Measurements from ENCODE around the gene PI4KA.
"Not testable (repeated sequence)": the region's sequence is repeated elsewhere in the genome, so short reads cannot be mapped to it uniquely, and the experiment has no call there.

The PI4KA gene

DNA sequence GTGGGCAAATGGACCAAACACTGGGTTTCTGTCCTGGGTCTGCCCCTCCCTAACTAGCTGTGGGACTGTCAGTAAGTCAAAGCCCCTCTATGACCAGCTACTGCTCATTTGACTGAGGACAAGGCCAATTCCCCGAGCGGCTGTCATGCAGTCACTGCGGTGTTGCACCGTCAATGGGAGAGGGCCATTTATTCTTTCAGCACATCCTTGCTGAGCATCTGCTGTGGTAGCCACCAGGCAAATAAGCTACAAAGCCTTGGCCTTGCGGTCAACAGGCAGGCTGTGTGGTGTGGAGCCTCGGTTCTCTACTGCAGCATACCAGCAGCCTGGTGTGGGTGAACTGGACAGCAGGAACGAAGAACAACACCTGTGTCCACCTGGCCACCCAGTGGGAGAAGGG is 110.5 kb downstream of the PI4KA start:
- DNase-seq = no peak

DNA sequence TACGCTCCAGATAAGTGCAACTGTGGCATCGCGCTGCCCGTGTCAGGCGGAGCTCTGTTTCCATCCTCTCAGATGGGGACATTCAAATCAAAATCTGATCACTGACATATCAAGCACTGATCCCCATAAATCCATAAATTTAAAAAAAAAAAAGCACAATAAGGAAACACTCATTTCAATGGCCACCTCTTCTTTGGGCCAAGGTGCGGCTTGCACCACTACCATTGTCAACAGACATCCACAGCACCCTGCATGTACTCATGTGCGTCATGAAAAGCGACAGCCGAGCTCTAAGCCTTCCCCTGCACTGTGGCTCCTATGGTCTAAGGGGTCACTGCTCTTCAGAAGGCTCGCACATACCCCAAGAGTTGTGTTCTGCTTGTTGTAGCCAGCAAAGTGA is 111.4 kb downstream of the PI4KA start:
- no peak for DNase-seq

DNA sequence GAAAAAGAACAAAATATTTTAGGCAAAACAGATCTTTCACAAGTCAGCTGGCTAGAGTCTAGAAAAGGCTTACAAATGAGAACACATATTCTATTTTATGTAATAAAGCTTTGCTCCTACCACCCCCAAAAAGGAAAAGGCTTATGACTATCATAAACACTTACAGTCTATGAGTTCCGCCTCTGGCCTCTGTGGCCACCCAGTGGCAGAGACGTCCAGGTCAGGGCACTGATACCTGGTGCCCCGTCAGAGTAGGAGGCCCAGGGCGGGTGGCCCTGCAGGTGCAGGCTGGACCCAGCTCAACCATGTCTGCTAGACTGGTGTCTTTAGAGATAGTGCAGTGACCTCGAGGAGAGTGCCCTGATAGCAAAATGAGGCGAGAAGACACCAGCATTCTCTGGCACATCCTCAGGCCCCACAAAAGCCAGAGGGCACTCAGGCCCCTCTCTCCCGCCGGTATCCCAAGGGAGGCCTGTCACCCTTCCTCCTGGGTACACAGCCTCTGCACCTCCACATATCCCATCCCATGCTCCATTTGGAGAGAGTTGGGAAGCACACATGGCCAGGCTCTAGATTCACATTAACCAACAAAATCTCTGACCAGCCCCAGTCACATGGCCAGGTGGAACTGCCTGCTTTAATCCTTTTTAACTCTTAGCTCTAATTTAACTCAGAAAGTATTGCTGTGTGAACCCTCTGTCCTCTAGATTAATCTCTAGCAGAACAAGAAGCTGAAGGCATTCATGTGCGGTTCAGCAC is 112.0 kb downstream of the PI4KA start:
- no peak for DNase-seq

DNA sequence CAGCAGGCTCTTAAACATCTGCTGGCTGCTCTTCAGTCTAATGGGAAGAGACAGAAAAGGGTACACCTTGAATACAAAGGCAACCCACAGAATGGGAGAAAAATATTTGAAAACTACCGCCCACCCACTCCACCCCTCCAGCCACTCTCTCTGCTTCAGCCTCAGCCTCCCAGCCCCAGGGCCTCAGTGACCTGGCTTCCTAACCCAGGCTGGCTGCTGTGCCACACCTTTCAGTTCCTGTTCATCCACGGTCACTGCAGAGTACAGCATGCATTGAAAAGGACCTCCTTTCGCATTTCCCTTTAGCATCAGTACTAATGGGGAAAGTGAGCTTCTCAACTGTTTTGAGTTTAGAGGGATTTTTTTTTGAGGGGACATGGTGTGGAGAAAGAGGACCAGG is 113.5 kb downstream of the PI4KA start:
- DNase-seq = no peak

DNA sequence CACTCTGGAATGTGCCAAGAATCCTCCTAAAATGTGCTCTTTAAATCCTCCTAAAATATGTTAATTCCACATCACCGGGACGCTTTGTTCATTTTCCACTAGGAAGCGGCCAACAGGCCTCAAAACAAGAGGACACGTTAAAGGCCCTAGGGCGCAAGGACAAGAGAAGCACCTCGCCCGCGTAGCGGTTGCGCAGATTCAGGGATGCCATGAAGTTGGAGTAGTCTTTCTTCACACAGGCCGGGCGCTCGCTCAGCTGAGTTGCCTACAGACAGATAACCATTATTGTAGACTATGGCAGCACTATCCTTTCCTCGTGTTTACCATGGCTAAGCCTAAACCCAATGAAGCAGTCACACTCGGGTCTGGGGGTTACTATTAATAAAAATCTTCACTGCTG is 114.2 kb downstream of the PI4KA start:
- DNase-seq = no peak

DNA sequence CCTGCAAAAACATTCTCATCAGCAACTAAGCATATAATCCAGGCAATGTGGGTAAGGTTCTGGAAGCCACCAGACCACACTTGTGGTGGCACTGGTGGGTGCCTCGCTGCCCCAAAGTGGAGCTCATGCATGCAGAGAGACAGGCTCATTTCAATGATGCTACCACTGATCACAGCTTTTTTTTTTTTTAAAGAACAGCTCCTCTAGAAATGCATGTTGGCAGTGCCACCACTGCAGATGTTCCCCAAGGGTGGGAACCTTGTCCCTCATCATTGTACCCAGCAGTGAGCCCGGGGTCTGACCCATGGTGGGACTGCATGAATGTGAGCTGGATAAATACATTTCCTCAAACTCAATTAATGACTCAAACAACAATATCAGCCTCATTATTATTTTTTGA is 115.8 kb downstream of the PI4KA start:
- no peak for DNase-seq

DNA sequence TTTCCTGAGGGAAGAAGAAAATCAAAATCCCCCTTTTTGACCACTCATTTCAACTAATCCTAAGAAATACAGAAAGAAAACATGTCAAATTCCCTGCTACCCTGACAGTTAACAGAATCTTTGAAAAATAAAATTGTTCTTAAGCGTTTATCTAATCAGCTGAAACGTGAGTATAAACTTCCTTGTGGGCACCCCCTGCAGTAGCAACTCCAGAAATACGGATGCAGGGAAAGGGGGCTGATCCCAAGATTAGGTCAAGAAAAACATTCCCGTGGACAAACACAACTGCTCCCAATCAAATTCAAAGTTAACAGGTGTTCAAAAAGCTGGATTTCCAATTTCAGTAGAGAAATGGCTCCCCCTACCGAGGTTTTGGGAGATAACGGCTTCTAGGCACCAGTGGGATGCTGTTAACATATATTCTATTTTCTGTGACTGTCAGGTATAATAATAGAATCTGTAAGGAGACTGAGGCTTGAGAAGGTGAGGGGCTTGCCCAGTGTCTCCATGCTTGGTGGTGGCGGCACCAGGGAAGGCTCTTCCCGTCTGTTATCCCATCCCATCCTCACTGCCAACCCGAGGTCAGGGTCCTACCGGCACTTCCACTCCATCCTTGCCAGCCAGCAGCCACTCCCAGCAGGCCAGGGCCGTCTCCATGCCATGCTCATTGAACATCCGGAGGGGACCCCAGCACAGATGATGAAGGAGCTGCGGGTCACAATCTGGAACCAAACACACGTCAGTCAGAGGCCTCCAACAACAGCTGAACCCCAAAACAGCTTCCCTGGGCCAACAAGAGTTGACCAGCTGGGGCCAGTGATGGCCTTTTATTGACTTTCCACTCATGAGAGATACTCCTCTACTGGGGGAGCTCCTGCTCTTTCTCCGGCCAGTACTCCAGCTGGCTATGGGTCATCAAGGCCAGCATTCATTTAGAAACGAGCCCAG is 116.7 kb downstream of the PI4KA start:
- peak in 1 of 14 donors; percentile 5 for DNase-seq

DNA sequence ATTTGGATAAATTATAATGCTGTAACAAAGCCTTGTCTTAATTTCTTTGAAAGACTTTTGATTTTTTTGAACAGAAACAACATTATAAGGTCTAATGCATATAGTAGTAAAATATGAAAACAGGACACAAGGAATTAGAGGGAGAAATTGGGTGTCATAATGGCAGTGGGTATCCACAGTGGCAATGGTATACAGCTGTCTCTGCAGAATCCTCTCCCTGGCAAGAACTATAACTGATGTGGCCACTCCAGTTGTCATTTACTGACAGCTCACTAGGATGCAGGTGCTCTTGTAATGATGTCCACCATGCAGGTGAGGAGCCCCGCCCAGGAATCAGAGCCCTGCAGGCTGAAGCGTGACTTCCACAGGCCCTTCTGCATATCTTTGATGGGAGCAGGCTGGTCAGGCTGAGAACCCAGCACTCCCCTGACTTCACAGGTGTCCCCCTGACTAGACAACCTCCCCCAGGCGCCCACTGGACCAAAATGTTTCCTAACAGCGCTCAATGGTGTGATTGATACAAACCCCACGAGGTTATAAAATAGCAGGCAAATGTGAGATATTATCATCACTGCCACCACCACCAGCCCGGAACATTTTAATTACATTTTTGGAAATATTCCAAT is 117.5 kb downstream of the PI4KA start:
- no peak for DNase-seq

DNA sequence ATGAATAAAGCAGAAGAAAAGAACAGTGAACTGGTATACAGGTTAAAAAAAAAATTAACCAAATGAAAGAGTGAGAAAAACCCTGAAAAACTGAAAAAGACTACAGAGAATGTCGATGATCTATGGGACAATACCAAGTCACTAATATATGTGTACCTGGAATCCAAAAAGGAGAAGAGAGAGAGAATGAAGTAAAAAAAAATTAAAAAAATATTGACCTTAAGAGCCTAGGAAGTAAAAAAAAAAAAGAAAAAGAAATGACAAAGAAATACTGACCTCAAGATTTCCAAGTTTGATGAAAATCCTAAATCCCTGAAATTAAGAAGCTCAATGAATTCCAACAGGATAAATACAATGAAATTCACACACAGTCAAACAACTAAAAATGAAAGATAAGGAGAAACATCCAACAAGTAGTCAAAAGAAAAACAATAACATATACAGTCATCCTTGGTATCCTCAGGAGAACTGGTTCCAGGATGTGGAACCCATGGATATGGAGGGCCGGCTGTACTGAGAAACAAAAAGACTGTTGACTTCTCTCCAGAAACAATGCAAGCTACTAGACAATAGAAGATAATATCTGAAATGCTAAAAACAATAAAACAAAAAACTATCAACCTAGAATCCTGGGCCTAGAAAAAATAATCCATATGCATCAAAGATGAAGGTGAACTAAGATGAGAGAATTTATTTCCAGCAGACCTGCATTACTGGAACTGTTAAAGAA is 118.2 kb downstream of the PI4KA start:
- DNase-seq = no peak

DNA sequence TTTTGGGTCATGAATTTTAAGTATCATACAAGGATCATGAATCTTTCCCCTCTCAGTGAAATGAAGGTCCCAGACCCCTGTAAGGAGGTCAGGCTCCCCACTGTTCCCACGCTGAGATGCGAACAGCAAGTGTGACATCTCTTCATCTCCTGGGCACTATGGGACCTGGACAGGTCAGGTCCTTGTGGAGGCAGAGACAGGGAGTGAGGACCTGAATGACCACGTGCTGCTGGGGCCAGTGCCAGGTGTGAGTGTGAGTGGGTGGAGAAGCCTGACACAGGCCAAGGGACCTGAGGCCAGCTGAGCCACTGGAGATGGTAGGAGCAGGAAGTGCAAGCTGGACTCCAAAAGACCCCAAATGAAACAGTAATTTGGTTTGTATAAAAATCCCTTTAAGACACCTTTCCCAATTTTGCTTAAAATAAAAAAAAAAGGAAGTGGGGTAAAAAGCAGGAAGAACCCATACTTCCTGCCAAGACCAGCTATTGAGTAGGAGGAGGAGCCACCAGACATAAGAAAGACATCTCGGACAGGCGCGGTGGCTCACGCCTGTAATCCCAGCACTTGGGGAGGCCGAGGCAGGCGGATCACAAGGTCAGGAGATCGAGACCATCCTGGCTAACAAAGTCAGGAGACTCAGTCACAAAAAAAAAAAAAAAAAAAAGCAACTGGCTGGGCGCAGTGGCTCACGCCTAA is 120.1 kb downstream of the PI4KA start:
- DNase-seq = no peak

DNA sequence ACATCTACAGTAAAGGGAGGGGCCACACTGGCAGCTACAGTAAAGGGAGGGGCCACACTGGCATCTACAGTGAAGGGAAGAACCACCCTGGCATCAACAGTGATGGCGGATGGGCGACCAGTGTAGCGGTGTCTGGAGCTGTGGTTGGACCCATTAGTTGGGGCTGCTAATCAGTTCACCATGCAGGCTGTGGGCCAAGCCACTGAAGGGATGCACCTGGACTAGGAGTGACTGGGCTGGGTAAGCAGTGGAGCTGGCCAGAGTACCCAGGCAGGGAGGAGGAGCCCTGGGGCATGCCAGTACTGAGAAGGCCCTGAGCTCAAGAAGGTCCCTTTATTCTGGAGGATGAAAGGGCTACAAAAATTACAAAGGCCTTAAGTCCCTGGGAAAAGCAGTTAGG is 121.7 kb downstream of the PI4KA start:
- peak in 1 of 14 donors; percentile 40 for DNase-seq

DNA sequence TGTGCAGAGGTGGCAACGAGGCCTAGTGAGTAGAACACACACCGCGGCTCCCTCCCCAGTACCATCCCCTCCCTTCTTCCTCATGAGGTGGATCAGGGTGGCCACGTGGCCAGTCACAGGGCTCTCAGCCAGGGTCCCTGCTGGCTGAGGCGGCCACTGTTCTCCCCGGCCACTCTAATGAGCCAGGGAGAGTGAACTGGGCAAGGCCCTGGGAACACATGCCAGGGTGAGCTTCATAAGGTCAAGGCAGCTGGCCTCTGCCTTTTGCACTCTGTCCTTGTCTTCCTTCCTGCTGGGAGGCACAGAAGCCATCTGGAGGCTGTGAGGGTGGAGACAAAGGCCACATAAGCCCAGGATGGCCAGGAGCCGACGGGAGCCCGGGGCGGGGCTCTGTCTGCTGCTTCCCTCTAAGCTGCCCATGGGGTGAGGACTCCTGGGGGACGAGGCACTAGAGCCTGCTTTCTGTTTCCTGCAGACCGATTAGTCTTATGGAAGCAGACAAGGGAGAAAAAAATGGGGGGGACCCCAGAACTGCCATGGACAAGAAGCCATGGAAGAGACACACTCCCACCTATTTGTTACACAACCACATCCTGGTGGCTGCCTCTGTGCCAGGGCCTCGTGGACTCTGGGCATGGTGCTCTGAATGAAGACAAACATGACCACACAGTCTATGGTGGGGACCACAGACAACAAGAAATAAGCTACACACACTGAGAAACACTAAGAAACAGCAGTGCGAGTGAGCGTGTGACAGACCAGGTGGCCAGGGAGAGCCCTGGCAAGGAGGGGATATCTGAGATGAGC is 123.1 kb downstream of the PI4KA start:
- peak in 1 of 14 donors; percentile 29 for DNase-seq

DNA sequence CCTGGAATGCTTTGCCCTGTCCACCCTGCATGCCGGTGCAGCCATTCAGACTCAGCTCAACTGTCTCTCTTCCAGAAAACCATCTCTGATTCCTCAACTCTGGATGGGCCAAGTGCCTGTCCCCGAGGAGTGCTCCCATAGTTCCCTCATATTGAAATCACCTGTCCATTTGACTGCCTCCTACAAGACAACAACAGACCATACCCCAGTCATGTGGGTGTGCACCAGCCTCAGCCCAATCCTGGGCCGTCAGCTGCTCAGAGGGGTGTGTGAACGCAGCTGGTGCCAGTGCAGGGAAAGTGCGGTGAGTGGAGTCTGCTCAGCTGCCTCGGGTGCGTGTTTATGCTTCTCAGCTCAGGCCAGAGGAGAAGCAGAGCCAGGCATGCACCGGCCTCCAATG is 126.2 kb downstream of the PI4KA start:
- DNase-seq = not testable (repeated sequence)

DNA sequence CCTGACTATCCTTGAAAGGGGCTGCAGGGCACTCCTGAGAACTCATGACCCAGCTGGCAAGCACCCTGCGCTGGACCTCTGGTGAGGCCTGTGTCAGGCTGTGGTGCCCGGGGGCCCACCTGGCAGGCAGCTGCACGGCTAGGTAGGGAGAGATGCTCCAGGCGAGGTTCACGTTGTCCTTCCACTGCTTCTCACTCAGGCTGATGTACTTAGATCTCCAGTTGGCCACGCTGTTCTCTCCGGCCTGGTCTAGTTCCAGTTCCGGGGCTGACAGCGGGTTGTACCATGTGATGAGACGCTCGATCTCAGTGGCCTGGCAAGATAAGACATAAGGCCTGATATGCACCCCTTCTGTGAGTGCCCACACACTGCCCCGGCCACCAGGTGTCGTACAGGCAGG is 129.4 kb downstream of the PI4KA start:
- peak in 1 of 14 donors; percentile 81 for DNase-seq

DNA sequence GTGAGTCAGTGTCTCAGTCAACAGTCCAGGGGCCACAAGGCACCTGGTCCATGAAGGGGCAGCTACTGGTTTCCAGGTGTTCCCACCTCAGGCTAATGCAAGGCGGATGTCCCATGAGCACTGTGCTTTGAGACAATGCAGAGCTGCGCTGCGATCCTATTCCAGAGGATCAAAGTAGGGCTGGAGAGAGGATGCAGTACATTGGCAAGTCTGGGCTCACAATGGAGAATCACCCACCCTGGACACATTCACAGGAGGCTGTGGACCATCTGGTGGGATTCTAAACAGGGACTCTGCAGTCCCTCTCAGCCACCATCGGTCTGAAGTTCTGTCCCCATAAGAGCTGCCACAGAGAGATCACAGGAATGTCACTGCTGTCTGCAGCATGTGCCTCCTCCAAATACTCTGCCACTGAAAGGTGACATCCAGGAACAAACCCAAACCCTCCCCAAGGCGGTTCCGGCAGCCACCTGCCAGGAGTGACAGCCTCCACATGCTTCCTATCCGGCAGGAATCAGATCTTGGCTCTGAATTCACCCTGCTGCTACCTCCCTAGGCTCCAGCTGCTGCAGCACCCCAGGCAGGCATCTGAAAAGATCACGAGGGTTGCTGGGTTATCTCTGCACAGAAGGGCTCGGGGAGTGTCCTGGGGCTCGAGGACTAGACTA is 130.0 kb downstream of the PI4KA start:
- DNase-seq = peak in 1 of 14 donors; percentile 76

DNA sequence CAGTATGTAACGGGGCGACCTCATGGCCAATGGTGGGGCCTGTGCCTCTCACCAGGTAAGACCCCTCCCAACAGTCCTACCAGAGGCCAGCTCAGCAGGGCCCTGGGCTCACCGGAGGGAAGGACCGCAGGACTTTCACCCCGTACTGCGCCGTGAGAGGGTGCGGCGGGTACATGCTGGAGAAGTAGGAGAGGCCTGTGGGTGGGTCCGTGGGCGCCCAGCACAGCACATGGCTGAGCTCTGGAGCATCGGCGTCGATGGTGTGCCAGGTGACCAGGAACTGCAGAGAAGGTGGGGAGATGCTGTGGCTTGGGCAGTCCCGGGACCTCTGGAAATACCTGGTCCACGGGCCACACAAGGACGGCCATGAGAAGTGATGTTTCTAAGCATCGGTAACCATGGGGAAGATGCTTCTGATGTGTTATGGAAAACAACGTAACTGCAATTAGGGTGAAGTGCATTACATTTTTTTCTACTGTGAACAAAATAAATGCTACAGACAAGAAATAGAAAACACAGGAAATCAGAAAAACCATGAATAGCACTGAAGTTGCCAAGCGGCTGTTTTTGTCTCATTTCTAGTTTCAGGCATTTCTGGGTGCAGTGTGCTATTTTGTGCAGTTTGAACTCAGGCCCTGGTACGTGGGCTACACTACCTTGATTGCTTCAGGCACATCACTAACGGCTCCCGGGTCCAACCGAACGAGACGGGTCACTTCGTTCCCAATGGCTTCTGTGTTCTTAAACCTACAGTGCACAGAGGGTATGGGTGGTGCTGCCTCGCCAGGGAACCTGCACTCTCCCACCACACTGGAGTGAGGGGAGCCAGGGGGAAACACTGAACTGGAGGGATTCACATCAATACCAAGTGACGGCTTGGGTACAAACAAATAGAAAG is 131.2 kb downstream of the PI4KA start:
- no peak for DNase-seq

DNA sequence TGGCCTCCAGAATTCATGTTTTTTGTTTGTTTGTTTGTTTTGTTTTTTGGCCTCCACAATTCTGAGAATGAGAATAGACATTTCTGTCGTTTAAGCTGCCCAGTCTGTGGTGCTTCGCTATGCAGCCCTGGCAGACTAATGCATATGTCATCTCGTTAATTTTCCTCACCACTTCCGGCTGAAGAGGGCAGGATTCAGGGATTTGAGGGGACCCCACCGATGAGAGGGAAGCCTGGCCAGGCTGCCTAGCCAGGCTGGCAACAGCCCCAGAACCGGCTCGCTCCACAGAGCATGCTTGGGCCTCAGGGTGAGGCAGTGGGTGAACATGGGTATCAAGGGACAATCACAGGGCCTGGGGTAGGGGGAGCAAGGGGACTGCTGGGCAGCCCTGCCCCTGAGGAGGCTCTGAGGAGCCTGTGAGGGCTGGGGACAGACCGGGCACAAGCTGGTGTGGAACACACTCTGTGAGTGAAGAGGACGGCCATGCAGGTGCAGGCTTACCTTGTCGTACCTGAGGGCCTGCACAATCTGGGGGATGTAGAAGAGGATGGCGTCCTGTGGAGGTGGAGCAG is 132.5 kb downstream of the PI4KA start:
- no peak for DNase-seq

DNA sequence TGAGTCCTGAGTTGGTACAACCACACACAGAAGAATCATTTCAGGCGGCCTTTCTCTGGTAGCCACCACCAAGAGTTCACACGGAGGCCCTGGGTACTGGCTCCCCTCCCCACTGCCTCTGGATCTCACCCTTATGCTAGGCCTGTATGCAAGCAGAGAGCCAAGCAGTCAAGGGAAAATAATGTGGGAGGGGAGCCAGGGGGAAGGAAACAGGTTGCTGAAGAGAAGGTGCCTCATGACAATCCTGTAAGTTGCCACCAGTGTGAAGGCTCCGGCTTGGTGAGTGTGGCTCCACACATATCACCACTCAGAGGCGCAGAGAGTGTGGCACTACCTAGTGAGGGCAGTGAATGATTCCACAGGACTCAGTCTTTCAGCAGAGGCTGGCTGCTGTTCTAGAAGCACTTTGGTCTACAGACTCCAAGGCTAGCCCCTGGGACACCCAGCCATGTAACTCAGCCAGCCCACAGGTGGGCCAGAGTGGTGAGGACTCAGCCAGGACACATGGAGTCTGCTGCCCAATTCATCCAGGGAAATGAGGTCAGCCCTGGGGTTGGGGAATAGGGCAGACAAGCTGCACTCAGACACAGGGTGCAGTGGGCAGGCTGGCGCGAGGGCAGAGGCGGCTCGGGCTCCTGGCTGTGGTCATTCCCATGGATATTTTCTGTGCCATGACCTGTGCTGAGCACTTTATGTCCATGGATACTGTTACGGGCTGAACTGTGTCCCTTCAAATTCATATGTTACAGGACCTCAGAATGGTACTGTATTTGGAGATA is 133.7 kb downstream of the PI4KA start:
- DNase-seq = peak in 1 of 14 donors; percentile 41
